ENCODE data around the gene PDE3A. TPM values are rescaled to one million over a fixed set of nuclear protein-coding genes. Genes with fewer than 3 reads are reported as not detected.

PDE3A gene
- total RNA-seq, 4 donors from 2014 or later = 4.4 to 5.3 (median 4.9) TPM

DNA sequence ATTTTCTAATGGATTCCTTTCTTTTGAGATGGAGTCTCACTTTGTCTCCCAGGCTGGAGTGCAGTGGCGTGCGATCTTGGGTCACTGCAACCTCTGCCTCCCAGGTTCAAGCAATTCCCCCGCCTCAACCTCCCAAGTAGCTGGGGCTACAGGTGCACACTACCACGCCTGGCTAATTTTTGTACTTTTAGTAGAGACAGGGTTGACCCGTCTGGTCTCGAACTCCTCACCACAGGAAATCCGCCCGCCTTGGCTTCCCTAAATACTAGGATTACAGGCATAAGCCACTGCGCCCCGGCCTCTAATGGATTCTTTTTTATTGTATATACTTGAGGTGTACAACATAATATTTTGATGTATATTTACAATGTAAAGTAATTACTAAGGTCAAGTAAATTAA, 186.7 kb downstream of the PDE3A start:
- H3K27me3 ChIP-seq = no peaks in the 10 kb centered on the region
- H3K4me3 ChIP-seq = no peak overlapping the region
- ATAC-seq (no peak), DNase-seq (no peak)
- TF ChIP-seq, protein P1, sequence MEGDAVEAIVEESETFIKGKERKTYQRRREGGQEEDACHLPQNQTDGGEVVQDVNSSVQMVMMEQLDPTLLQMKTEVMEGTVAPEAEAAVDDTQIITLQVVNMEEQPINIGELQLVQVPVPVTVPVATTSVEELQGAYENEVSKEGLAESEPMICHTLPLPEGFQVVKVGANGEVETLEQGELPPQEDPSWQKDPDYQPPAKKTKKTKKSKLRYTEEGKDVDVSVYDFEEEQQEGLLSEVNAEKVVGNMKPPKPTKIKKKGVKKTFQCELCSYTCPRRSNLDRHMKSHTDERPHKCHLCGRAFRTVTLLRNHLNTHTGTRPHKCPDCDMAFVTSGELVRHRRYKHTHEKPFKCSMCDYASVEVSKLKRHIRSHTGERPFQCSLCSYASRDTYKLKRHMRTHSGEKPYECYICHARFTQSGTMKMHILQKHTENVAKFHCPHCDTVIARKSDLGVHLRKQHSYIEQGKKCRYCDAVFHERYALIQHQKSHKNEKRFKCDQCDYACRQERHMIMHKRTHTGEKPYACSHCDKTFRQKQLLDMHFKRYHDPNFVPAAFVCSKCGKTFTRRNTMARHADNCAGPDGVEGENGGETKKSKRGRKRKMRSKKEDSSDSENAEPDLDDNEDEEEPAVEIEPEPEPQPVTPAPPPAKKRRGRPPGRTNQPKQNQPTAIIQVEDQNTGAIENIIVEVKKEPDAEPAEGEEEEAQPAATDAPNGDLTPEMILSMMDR (IDR thresholded peaks at IDR 0.05 in 4 of 5, conservative IDR thresholded peaks at IDR 0.05 in 1 of 5) = no peak
- TF ChIP-seq POLR2A (IDR thresholded peaks at IDR 0.05) = no peak
- no peaks in the 10 kb centered on the region for H3K36me3 ChIP-seq
- in situ Hi-C loops (cut with MboI; ENCODE audit: low sequenced_read_pairs in 4 of 4) = no loop called here
- no peaks in the 10 kb centered on the region for H3K9me3 ChIP-seq
- intact Hi-C loops (cut with DNase I; ENCODE audit: low total_unique reads) = no loop called here
- no peaks in the 10 kb centered on the region for H3K4me1 ChIP-seq
- no peak overlapping the region for H3K27ac ChIP-seq

GRCh38 chr12:20555771-20556170, 187.4 kb downstream of the PDE3A start:
- in situ Hi-C loops (cut with MboI; ENCODE audit: low sequenced_read_pairs in 4 of 4) (no loop called here), intact Hi-C loops (cut with DNase I; ENCODE audit: low total_unique reads) (no loop called here)
- ATAC-seq (no peak), DNase-seq (no peak)
- Histone ChIP-seq H3K4me1 (no peaks in the 10 kb centered on the region), H3K27me3 (no peaks in the 10 kb centered on the region), H3K9me3 (no peaks in the 10 kb centered on the region), H3K36me3 (no peaks in the 10 kb centered on the region), H3K4me3 (no peak overlapping the region), H3K27ac (no peak overlapping the region)
- TF ChIP-seq, protein P1 (IDR thresholded peaks at IDR 0.05 in 4 of 5, conservative IDR thresholded peaks at IDR 0.05 in 1 of 5) = no peak
- no peak for TF ChIP-seq POLR2A (IDR thresholded peaks at IDR 0.05)

DNA sequence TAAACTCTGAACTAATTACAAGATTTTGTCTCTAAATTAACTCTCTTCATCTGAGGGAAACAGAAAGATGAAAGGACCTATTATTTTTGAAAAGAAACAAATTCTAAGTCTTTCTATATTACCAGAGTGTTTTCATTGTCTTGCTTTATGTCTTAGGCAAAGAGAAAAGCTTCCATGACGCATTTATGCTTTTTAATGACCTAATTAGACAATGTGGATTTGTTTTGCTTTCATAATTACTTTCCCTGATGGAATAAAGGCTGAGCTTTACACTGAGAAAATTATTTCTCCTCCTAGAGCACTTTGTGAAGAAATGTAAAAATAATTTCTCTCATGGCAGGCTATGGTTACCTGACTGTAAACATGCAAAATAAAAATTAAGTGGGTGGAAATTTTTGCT, 188.8 kb downstream of the PDE3A start:
- H3K36me3 ChIP-seq = no peaks in the 10 kb centered on the region
- intact Hi-C loops (cut with DNase I; ENCODE audit: low total_unique reads) (no loop called here), in situ Hi-C loops (cut with MboI; ENCODE audit: low sequenced_read_pairs in 4 of 4) (no loop called here)
- no peak for DNase-seq
- H3K4me3 ChIP-seq = no peak overlapping the region
- no peaks in the 10 kb centered on the region for H3K4me1 ChIP-seq
- H3K9me3 ChIP-seq = no peaks in the 10 kb centered on the region
- H3K27ac ChIP-seq = no peak overlapping the region
- no peak for TF ChIP-seq POLR2A (IDR thresholded peaks at IDR 0.05)
- TF ChIP-seq, protein P1 (IDR thresholded peaks at IDR 0.05 in 4 of 5, conservative IDR thresholded peaks at IDR 0.05 in 1 of 5) = no peak
- no peaks in the 10 kb centered on the region for H3K27me3 ChIP-seq
- ATAC-seq = no peak

GRCh38 chr12:20560935-20561334, 192.6 kb downstream of the PDE3A start:
- TF ChIP-seq, protein P1 (IDR thresholded peaks at IDR 0.05 in 4 of 5, conservative IDR thresholded peaks at IDR 0.05 in 1 of 5) = no peak
- TF ChIP-seq POLR2A (IDR thresholded peaks at IDR 0.05) = no peak
- no peak overlapping the region for H3K4me3 ChIP-seq
- no peaks in the 10 kb centered on the region for H3K36me3 ChIP-seq
- in situ Hi-C loops (cut with MboI; ENCODE audit: low sequenced_read_pairs in 4 of 4) (no loop called here), intact Hi-C loops (cut with DNase I; ENCODE audit: low total_unique reads) (no loop called here)
- H3K9me3 ChIP-seq = no peaks in the 10 kb centered on the region
- no peak for ATAC-seq
- no peak overlapping the region for H3K27ac ChIP-seq
- H3K4me1 ChIP-seq = no peaks in the 10 kb centered on the region
- no peaks in the 10 kb centered on the region for H3K27me3 ChIP-seq
- DNase-seq = no peak

DNA sequence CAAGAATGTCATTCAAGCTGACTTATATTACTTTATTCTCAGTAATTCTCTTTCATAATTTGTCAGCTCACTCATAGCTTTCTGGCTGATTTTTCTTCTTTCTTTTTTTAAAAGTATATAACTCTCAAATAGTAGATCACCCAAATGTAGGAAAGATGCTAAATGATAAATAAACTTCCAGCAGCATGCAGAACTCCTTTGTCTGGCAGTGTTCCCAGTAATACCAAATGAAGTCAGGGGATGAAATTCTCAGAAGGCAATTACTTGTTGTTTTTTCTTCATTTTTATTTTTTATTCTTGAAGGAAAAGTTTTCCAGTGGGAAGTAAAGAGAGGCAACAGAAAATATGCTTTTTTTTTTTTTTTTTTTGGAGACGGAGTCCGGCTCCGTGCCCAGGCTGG, 193.5 kb downstream of the PDE3A start:
- H3K27me3 ChIP-seq = no peaks in the 10 kb centered on the region
- no peak for DNase-seq
- no peak overlapping the region for H3K4me3 ChIP-seq
- TF ChIP-seq, protein P1 (IDR thresholded peaks at IDR 0.05 in 4 of 5, conservative IDR thresholded peaks at IDR 0.05 in 1 of 5) = no peak
- TF ChIP-seq POLR2A (IDR thresholded peaks at IDR 0.05) = no peak
- intact Hi-C loops (cut with DNase I; ENCODE audit: low total_unique reads) (no loop called here), in situ Hi-C loops (cut with MboI; ENCODE audit: low sequenced_read_pairs in 4 of 4) (no loop called here)
- H3K36me3 ChIP-seq = no peaks in the 10 kb centered on the region
- no peak for ATAC-seq
- no peaks in the 10 kb centered on the region for H3K4me1 ChIP-seq
- no peak overlapping the region for H3K27ac ChIP-seq
- H3K9me3 ChIP-seq = no peaks in the 10 kb centered on the region

Measured in gastrocnemius medialis (tissue), 4 donors.